Liver (tissue), 3 donors: ENCODE data around the gene GOLGA7B.

Experiments used
- ATF3 ChIP-seq: IDR thresholded peaks from 2 replicates; pipeline ENCODE4 v1.6.1; 2016; ENCODE audit warnings: antibody characterized with exemption
- CTCF ChIP-seq: fragments of 150-350 bp; IDR thresholded peaks from 2 replicates; pipeline ENCODE4 v1.5.1; 2017; ENCODE audit warnings: improper control_type of control experiment, low read depth, low read length; ENCODE audit not compliant: missing input control
- FOXA2 ChIP-seq: IDR thresholded peaks from 2 replicates; pipeline ENCODE4 v1.6.1; 2016; ENCODE audit warnings: antibody characterized with exemption
- GABPA ChIP-seq, 2 donors: IDR thresholded peaks in 1 of 2; conservative IDR thresholded peaks in 1 of 2; 2 replicates each; pipeline ENCODE4 v1.6.1; 2016; ENCODE audit warnings: antibody characterized with exemption in 2 of 2, mild to moderate bottlenecking in 1 of 2, moderate library complexity in 1 of 2
- JUND ChIP-seq, 2 donors: IDR thresholded peaks; 2 replicates each; pipeline ENCODE4 v1.6.1; 2016; ENCODE audit warnings: antibody characterized with exemption in 2 of 2
- MAX ChIP-seq: IDR thresholded peaks from 2 replicates; pipeline ENCODE4 v1.6.1; 2016; ENCODE audit warnings: antibody characterized with exemption
- RAD21 ChIP-seq, 2 donors: IDR thresholded peaks; 2 replicates each; pipeline ENCODE4 v1.6.1; 2016; ENCODE audit warnings: antibody characterized with exemption in 2 of 2, mild to moderate bottlenecking in 2 of 2
- REST ChIP-seq: IDR thresholded peaks from 2 replicates; pipeline ENCODE4 v1.6.1; 2016; ENCODE audit warnings: antibody characterized with exemption, mild to moderate bottlenecking
- SP1 ChIP-seq: IDR thresholded peaks from 2 replicates; pipeline ENCODE4 v1.6.1; 2018; ENCODE audit warnings: antibody characterized with exemption, mild to moderate bottlenecking
- TAF1 ChIP-seq: conservative IDR thresholded peaks from 2 replicates; pipeline ENCODE4 v1.6.1; 2016; ENCODE audit warnings: antibody characterized with exemption, mild to moderate bottlenecking
- YY1 ChIP-seq: IDR thresholded peaks from 2 replicates; pipeline ENCODE4 v1.6.1; 2016; ENCODE audit warnings: antibody characterized with exemption, mild to moderate bottlenecking
- donor health status: healthy.
- donor health status: healthy.

- TF ChIP-seq GABPA (IDR thresholded peaks at IDR 0.05 in 1 of 2, conservative IDR thresholded peaks at IDR 0.05 in 1 of 2) (no peak), ATF3 (no peak), CTCF (no peak), RAD21 (IDR thresholded peaks at IDR 0.05) (no peak), SP1 (no peak), TAF1 (no peak), YY1 (no peak), REST (no peak), MAX (no peak), FOXA2 (no peak), JUND (IDR thresholded peaks at IDR 0.05) (no peak)
Observed at GRCh38 chr10:97826892-97827291, 22.8 kb upstream of the GOLGA7B start.
